HUES64 (cell line): ENCODE data around the gene CHST8.

Experiments
- H3K27ac ChIP-seq: 2 replicates; pipeline ENCODE4 v1.7.0; 2013; ENCODE audit warnings: low read depth, low read length, inconsistent platforms
- H3K27me3 ChIP-seq: 2 replicates; pipeline ENCODE4 v1.6.1; 2013; ENCODE audit warnings: mild to moderate bottlenecking, low read length; ENCODE audit not compliant: insufficient read depth
- H3K36me3 ChIP-seq: 2 replicates; pipeline ENCODE4 v1.6.1; 2013; ENCODE audit warnings: mild to moderate bottlenecking, low read length; ENCODE audit not compliant: insufficient read depth
- H3K4me1 ChIP-seq: 2 replicates; pipeline ENCODE4 v1.6.1; 2013; ENCODE audit warnings: mild to moderate bottlenecking, low read length, moderate library complexity; ENCODE audit not compliant: insufficient read depth
- H3K4me3 ChIP-seq: 2 replicates; pipeline ENCODE4 v1.5.1; 2013; ENCODE audit warnings: mild to moderate bottlenecking, low read length, moderate library complexity
- H3K9ac ChIP-seq: 2 replicates; pipeline ENCODE4 v1.6.1; 2013; ENCODE audit warnings: mild to moderate bottlenecking, low read depth, low read length
- H3K9me3 ChIP-seq: 2 replicates; pipeline ENCODE4 v1.6.1; 2013; ENCODE audit warnings: low read depth, low read length; ENCODE audit not compliant: insufficient read depth
- WGBS: fragments of 150-250, 120-280 bp; methylation state at CpG from one replicate; pipeline ENCODE4 v1.1.7; 2013; ENCODE audit warnings: missing lambda C conversion rate; 5-methylcytosine and 5-hydroxymethylcytosine counted together

Gene CHST8

GRCh38 chr19:33721735-33722297 is 100.1 kb downstream of the CHST8 start:
- WGBS, result 90% methylated on average over 2 of the region's 2 CpGs
- Histone ChIP-seq H3K4me3 (no peak overlapping the region), H3K27ac (no peak overlapping the region), H3K9ac (no peak overlapping the region), H3K4me1 (no peaks in the 10 kb centered on the region; the same call in 1 of the 2 replicates), H3K27me3 (no peaks in the 10 kb centered on the region), H3K36me3 (no peaks in the 10 kb centered on the region), H3K9me3 (no peaks in the 10 kb centered on the region)

- Histone ChIP-seq H3K4me1 (no peaks in the 10 kb centered on the region; the same call in 1 of the 2 replicates), H3K36me3 (no peaks in the 10 kb centered on the region), H3K27ac (no peak overlapping the region), H3K27me3 (no peaks in the 10 kb centered on the region), H3K9me3 (no peaks in the 10 kb centered on the region), H3K9ac (no peak overlapping the region), H3K4me3 (no peak overlapping the region)
- WGBS, result 83% methylated on average over 10 of the region's 11 CpGs
Observed at GRCh38 chr19:33722456-33723239, 100.9 kb downstream of the CHST8 start.

GRCh38 chr19:33723512-33723911 is 101.8 kb downstream of the CHST8 start:
- no peak overlapping the region for H3K27ac ChIP-seq
- H3K4me3 ChIP-seq, result no peak overlapping the region
- H3K4me1 ChIP-seq, result no peaks in the 10 kb centered on the region; the same call in 1 of the 2 replicates
- WGBS, result 93% methylated on average over 3 of the region's 3 CpGs
- no peaks in the 10 kb centered on the region for H3K36me3 ChIP-seq
- H3K9ac ChIP-seq, result no peak overlapping the region
- no peaks in the 10 kb centered on the region for H3K27me3 ChIP-seq
- no peaks in the 10 kb centered on the region for H3K9me3 ChIP-seq

GRCh38 chr19:33724021-33724720 is 102.4 kb downstream of the CHST8 start:
- Histone ChIP-seq H3K36me3 (no peaks in the 10 kb centered on the region), H3K9ac (no peak overlapping the region), H3K27ac (no peak overlapping the region), H3K4me3 (no peak overlapping the region), H3K4me1 (no peaks in the 10 kb centered on the region; the same call in 1 of the 2 replicates), H3K9me3 (no peaks in the 10 kb centered on the region), H3K27me3 (no peaks in the 10 kb centered on the region)
- WGBS, result 91% methylated on average over 15 of the region's 15 CpGs

GRCh38 chr19:33724721-33725060 is 102.9 kb downstream of the CHST8 start:
- Histone ChIP-seq H3K9me3 (no peaks in the 10 kb centered on the region), H3K9ac (peak overlapping the region; percentile 19; the same call in 1 of the 2 replicates), H3K36me3 (no peaks in the 10 kb centered on the region), H3K27ac (no peak overlapping the region), H3K4me1 (no peaks in the 10 kb centered on the region; the same call in 1 of the 2 replicates), H3K27me3 (no peaks in the 10 kb centered on the region), H3K4me3 (no peak overlapping the region)
- 88% methylated on average over 7 of the region's 7 CpGs for WGBS

- Histone ChIP-seq H3K36me3 (no peaks in the 10 kb centered on the region), H3K9ac (no peak overlapping the region), H3K9me3 (no peaks in the 10 kb centered on the region), H3K4me1 (no peaks in the 10 kb centered on the region; the same call in 1 of the 2 replicates), H3K27me3 (no peaks in the 10 kb centered on the region), H3K4me3 (no peak overlapping the region), H3K27ac (no peak overlapping the region)
- 90% methylated on average over 7 of the region's 9 CpGs for WGBS
Observed at GRCh38 chr19:33725567-33725966, 103.8 kb downstream of the CHST8 start.

GRCh38 chr19:33726756-33727155 is 105.0 kb downstream of the CHST8 start:
- Histone ChIP-seq H3K4me1 (no peaks in the 10 kb centered on the region; the same call in 1 of the 2 replicates), H3K36me3 (no peaks in the 10 kb centered on the region), H3K27me3 (no peaks in the 10 kb centered on the region), H3K4me3 (no peak overlapping the region), H3K9me3 (no peaks in the 10 kb centered on the region), H3K9ac (no peak overlapping the region), H3K27ac (no peak overlapping the region)
- WGBS, result 81% methylated on average over 12 of the region's 12 CpGs

GRCh38 chr19:33727331-33727998 is 105.7 kb downstream of the CHST8 start:
- 93% methylated on average over 24 of the region's 24 CpGs for WGBS
- Histone ChIP-seq H3K9ac (no peak overlapping the region), H3K4me1 (no peaks in the 10 kb centered on the region; the same call in 1 of the 2 replicates), H3K27ac (no peak overlapping the region), H3K4me3 (no peak overlapping the region), H3K27me3 (no peaks in the 10 kb centered on the region), H3K9me3 (0 out of 2 replicates have a peak, but pooled peaks cover 1% of the 10 kb centered on the region), H3K36me3 (no peaks in the 10 kb centered on the region)

- Histone ChIP-seq H3K9ac (no peak overlapping the region), H3K27me3 (no peaks in the 10 kb centered on the region), H3K9me3 (peaks cover 6% of the 10 kb centered on the region; the same call in 1 of the 2 replicates), H3K4me3 (no peak overlapping the region), H3K36me3 (no peaks in the 10 kb centered on the region), H3K27ac (no peak overlapping the region), H3K4me1 (no peaks in the 10 kb centered on the region; the same call in 1 of the 2 replicates)
- 100% methylated on average over 3 of the region's 3 CpGs for WGBS
Observed at GRCh38 chr19:33728141-33728540, 106.4 kb downstream of the CHST8 start.

- H3K9me3 ChIP-seq, result peaks cover 6% of the 10 kb centered on the region; the same call in 1 of the 2 replicates
- H3K27ac ChIP-seq, result no peak overlapping the region
- WGBS, result 92% methylated on average over 8 of the region's 8 CpGs
- no peaks in the 10 kb centered on the region for H3K36me3 ChIP-seq
- H3K27me3 ChIP-seq, result no peaks in the 10 kb centered on the region
- no peaks in the 10 kb centered on the region for H3K4me1 ChIP-seq
- no peak overlapping the region for H3K4me3 ChIP-seq
- H3K9ac ChIP-seq, result no peak overlapping the region
Observed at GRCh38 chr19:33730858-33731607, 109.3 kb downstream of the CHST8 start.
